HG03520 (cell line): ENCODE measurements around the gene KIF16B.

Experiments
- ATAC-seq: cut with Tn5 transposase; IDR thresholded peaks from one replicate; pipeline ENCODE4 v1.9.1; 2021; ENCODE audit warnings: mild to moderate bottlenecking, moderate library complexity; ENCODE audit not compliant: unreplicated experiment

Gene KIF16B

GRCh38 chr20:16308754-16309153 is 264.5 kb downstream of the KIF16B start:
- no peak for ATAC-seq

GRCh38 chr20:16302818-16303217 is 270.4 kb downstream of the KIF16B start:
- no peak for ATAC-seq

- ATAC-seq, result no peak
These were observed 271.3 kb downstream of the KIF16B start for GRCh38 chr20:16301986-16302385.

DNA sequence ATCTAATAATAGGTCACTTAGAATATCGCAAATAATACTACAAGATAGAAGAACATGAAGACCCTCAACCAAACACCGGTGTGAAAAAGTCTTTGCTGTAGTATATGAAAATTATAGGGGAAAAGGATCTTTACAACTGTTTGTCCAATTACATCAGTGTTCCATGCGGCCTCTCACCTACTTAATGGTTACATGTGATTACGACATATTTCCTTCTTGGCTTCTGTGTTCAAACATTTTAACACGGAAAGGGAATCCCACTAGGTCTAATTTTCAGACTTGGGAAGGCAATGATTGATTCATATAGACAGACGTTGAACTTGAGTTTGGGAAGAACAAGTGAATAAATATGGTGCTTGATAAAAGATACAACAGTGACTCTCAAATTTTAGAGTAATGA is 273.4 kb downstream of the KIF16B start:
- ATAC-seq, result no peak

- no peak for ATAC-seq
These were observed 276.3 kb downstream of the KIF16B start for GRCh38 chr20:16296931-16297330.

DNA sequence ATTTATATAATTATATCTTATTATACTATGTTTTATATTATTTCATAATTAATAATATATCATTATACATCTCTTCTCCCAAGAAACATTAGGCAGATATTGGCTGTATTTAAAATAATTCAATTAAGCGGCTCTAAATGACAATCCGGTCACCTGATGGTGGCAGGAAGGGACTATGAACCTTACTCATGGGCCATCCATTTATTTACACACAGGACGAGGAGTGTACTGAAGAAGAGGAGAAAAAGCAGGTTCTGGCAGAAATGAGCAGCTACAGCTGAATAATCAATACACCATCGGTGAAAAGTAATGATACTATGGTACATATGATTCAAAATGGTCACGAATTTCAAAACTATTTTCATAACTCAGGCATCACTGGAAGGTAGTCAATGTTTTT is 277.7 kb downstream of the KIF16B start:
- no peak for ATAC-seq

DNA sequence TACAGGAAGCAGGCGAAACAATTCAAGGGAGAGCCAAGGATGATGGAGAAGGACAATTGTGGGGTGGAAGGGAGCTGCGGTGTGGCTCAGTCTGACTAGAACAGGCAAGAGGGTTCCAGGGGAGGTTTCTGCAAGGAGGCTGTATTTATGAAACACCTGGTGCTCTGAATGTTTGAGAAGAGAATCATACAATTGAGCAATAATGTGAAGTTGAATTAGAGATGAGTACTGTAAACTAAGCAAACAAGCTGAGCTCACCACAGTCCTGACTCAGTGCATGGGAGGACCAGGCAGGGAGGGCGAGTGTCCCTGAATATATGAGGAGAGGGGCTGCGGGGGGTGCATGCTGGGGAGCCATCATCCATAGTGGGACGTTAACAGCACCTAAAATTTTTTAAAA is 279.7 kb downstream of the KIF16B start:
- ATAC-seq, result no peak

DNA sequence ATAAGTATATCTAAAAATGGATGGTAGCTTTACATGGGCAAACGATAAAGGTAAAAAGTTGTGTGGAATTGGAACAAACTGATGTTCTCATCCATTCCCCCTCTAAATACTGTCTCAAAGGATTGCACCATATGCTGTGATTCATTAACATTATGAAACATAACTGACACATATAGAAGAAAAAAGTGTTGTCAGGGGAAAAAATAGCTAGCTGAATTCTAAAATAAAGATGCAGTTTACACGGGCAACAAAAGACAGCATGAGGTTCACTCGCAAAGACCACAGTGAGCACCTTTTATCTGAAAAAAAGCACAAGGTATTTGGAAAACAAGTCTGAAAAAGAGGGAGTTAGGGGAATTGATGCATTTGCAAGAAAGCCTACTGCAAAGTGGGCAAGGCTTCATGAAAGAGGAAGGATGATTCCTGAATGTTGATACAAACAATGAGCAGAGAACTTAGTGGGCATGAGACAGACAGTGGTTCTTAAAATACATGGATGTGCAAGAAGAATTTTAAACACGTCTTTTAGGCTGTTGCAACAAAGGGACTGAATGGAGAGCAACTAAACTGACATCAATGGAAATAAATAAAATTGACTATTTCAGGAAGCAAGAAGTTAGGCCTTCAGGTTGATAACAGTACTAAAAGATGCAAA is 280.9 kb downstream of the KIF16B start:
- no peak for ATAC-seq

- ATAC-seq, result no peak
These were observed 282.9 kb downstream of the KIF16B start for GRCh38 chr20:16290358-16290757.

GRCh38 chr20:16287776-16288175 is 285.5 kb downstream of the KIF16B start:
- no peak for ATAC-seq

DNA sequence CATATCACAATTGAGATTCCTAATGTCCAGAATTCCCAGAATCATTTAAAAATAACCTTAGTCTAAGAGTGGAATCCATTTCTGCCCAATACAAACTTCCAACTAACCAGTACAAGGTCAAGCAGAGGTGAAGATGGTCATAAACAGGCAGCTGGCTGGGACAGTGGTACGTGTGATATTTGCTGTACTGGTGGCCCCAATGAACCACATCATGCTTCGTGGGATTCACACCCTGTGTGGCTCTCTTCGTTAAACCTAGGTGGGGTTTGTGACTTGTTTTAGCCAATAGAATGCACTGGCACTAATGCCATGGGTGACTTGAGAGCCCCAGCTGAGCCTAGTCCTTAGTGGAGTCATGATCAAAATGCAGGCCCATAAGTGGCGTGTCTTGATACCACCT is 286.6 kb downstream of the KIF16B start:
- ATAC-seq, result no peak

- ATAC-seq, result no peak
These were observed 288.7 kb downstream of the KIF16B start for GRCh38 chr20:16284385-16285100.

DNA sequence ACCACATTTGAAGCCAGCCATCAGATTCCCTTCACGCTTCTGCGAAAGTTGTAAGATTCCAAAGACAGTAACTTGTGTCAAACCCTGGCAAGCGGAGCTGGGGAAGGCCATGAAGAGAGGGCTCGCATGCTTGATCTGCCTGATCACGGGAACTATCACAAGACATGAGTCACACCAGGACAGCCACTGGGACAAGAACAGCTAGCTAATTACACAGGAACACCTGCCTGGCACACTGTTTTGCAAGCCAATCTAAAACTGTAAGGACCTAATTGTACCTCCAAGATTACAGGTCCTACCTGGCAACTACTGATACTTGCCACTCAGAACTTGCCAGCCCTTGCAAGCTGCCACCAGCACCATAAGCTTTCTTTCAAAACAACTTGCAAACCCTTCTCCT is 289.3 kb downstream of the KIF16B start:
- no peak for ATAC-seq

DNA sequence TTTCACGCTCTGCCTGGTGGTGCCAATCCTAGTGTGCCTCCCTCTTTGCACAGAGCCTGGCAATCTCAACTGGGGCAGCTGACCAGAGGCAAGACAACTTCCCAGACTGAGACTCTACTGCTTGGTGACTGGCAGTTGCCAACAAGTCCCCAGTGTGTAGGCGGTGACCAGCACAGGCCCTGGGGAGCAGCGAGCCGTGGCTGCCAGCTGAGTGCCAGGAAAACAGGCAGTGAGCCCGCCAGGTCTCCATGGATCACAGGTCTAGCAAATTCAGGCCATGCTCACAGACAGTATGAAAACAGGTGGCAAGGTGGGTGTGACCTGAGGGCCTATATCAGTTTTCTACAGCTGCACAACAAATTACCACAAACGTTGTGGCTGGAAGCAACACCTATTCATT is 289.9 kb downstream of the KIF16B start:
- ATAC-seq, result no peak

GRCh38 chr20:16280219-16280618 is 293.0 kb downstream of the KIF16B start:
- no peak for ATAC-seq

GRCh38 chr20:16279320-16279719 is 293.9 kb downstream of the KIF16B start:
- ATAC-seq, result no peak

DNA sequence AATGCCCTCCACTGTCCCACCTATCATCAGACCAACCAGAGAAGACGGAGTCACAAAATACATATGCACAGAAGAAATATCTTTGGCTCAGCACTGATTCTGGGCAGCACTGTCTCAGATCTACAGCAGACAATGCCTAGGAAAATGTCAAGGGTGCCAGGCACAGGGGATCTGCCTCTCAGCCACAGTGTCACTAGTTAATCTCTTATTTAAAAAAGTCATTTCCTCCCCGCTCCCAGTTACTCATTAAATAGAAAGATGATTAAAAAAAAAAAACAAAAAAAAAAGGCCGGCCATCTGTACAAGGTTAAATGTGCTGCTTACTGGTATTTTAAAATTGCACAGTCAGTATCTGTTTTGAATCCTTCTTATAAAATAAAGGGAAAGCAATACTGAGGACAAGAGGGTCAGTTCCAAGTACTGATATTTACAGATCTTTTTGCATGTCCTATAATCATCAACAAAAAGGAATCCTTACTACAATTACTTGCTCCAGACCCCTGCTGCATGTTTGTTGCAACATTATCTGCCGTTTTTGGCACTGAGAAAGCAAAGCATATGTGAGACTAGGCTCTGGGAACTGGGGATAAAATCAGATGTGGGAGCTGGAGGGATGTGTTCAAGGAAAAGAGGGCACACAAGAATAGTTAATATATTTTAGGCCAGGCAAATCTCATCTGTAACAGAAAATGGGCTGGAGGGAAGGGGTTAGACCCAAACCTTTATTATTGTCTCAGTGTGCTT is 299.3 kb downstream of the KIF16B start:
- no peak for ATAC-seq

GRCh38 chr20:16272780-16273360 is 300.4 kb downstream of the KIF16B start:
- no peak for ATAC-seq

DNA sequence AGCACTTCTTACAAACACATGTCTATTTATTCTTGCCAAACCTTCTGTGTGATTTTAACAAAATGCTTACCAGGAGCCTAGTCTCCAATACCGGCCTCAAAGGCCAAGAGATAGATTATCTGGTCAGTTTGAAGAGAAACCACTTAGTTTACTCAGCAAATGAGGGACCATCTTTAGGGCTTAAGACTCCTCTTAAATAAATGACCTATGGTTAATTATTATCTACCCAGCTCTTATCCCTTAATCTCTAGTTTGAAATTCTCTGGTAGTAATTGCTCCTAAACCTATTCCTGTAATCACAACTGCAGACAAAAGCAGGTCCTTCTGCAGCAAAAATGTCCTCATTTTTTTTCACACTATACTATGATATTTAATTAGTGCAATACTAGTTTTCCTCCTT is 301.8 kb downstream of the KIF16B start:
- ATAC-seq, result no peak

DNA sequence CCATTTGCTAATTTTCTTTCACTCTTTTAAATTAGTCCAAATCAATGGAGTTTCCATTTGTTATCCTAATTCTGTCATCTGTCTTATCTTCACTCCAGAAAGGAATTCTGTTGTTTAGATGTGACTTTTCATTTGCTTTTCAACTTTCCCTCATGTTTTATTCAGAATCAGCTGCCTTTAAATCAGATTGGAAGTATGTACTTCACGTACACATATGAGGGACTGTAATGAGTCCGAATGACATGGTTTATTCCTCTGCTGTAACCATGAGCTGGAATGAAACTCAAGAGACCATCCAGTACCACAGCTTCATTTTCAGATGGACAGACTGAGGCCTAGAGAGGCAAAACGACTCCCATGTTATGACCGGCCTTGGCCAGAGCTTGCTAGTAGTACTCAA is 302.3 kb downstream of the KIF16B start:
- no peak for ATAC-seq

GRCh38 chr20:16270314-16270931 is 302.8 kb downstream of the KIF16B start:
- ATAC-seq, result no peak
